IMR-90 (cell line): ENCODE data around the gene CCKAR. TPM values are rescaled to one million over a fixed set of nuclear protein-coding genes. Genes with fewer than 3 reads are reported as not detected.

Experiments used
- ATAC-seq: fragments of 200-7000 bp; cut with Tn5 transposase; 2 replicates; pipeline ENCODE4 v1.9.1; 2020; ENCODE audit warnings: low read depth, mild to moderate bottlenecking, moderate library complexity
- BruUV-seq: library from RNA; stranded (reverse); fragments of 400-500 nt; replicated peaks from 2 replicates; lab custom pipeline; 2021; lab: Mats Ljungman, UMichigan
- CTCF ChIA-PET: fragments of 300-600 bp; formaldehyde crosslinking; extraction: SDS; loops from one replicate; lab custom pipeline; 2021; ENCODE audit warnings: antibody characterized with exemption; lab: Yijun Ruan, JAX
- POLR2A ChIA-PET: fragments of 300-600 bp; sonication (Branson Sonifier 250); formaldehyde crosslinking; loops from one replicate; lab custom pipeline; 2022; ENCODE audit warnings: antibody characterized with exemption; ENCODE audit not compliant: unreplicated experiment; lab: Charles Lee
- DNase-seq: peaks from one replicate; pipeline ENCODE4 v3.0.0; 2013
- H2AFZ ChIP-seq: replicated peaks from 2 replicates; pipeline ENCODE3; 2013; ENCODE audit warnings: low read length, mild to moderate bottlenecking; ENCODE audit not compliant: poor library complexity
- H2AK5ac ChIP-seq: 2 replicates; pipeline ENCODE4 v1.6.1; 2013; ENCODE audit warnings: low read depth, low read length, inconsistent platforms
- H2AK9ac ChIP-seq: replicated peaks from 2 replicates; pipeline ENCODE3; 2013; ENCODE audit warnings: mild to moderate bottlenecking, low read depth, low read length, moderate library complexity; ENCODE audit not compliant: poor library complexity
- H2BK120ac ChIP-seq: 2 replicates; pipeline ENCODE4 v1.6.1; 2013; ENCODE audit warnings: low read depth, low read length, inconsistent platforms
- H2BK15ac ChIP-seq: 3 replicates; pipeline ENCODE4 v1.6.1; 2013; ENCODE audit warnings: low read depth, low read length, inconsistent platforms
- H2BK20ac ChIP-seq: 2 replicates; pipeline ENCODE4 v1.6.1; 2013; ENCODE audit warnings: low read depth, mild to moderate bottlenecking, inconsistent platforms, low read length, moderate library complexity
- H2BK5ac ChIP-seq: 2 replicates; pipeline ENCODE4 v1.6.1; 2013; ENCODE audit warnings: mild to moderate bottlenecking, low read depth, low read length, inconsistent platforms; ENCODE audit not compliant: poor library complexity, severe bottlenecking
- H3K14ac ChIP-seq: replicated peaks from 2 replicates; pipeline ENCODE4 v1.6.1; 2013; ENCODE audit warnings: low read depth, low read length, inconsistent platforms
- H3K18ac ChIP-seq: 2 replicates; pipeline ENCODE4 v1.6.1; 2013; ENCODE audit warnings: low read depth, low read length, control low read depth
- H3K23ac ChIP-seq: 2 replicates; pipeline ENCODE4 v1.6.1; 2013; ENCODE audit warnings: low read depth, low read length, inconsistent platforms
- H3K27ac ChIP-seq: 2 replicates; pipeline ENCODE4 v1.5.1; 2013; ENCODE audit warnings: mild to moderate bottlenecking, control low read depth, low read length; ENCODE audit not compliant: insufficient read depth
- H3K27me3 ChIP-seq: 2 replicates; pipeline ENCODE4 v1.6.1; 2013; ENCODE audit warnings: low read length; ENCODE audit not compliant: control insufficient read depth, insufficient read depth
- H3K36me3 ChIP-seq: 2 replicates; pipeline ENCODE4 v1.6.1; 2013; ENCODE audit warnings: low read length, mixed read lengths; ENCODE audit not compliant: control insufficient read depth, insufficient read depth
- H3K4ac ChIP-seq: 2 replicates; pipeline ENCODE4 v1.6.1; 2013; ENCODE audit warnings: low read depth, low read length, inconsistent platforms
- H3K4me1 ChIP-seq: 2 replicates; pipeline ENCODE4 v1.6.1; 2013; ENCODE audit warnings: low read length, mixed read lengths; ENCODE audit not compliant: control insufficient read depth, insufficient read depth
- H3K4me2 ChIP-seq: 2 replicates; pipeline ENCODE4 v1.6.1; 2013; ENCODE audit warnings: low read depth, mild to moderate bottlenecking, control low read depth, low read length, moderate library complexity
- H3K4me3 ChIP-seq: 2 replicates; pipeline ENCODE4 v1.5.1; 2013; ENCODE audit warnings: low read depth, mild to moderate bottlenecking, control low read depth, low read length, moderate library complexity; ENCODE audit not compliant: insufficient read depth
- H3K56ac ChIP-seq: 2 replicates; pipeline ENCODE4 v1.6.1; 2013; ENCODE audit warnings: low read length, inconsistent platforms; ENCODE audit not compliant: insufficient read depth; ENCODE audit errors: extremely low read depth
- H3K79me1 ChIP-seq, 2 experiments: 2 replicates each; pipeline ENCODE4 v1.6.1; 2013; ENCODE audit warnings: low read length in 2 of 2, inconsistent platforms in 1 of 2, low read depth in 1 of 2
- H3K9ac ChIP-seq: 2 replicates; pipeline ENCODE4 v1.6.1; 2013; ENCODE audit warnings: low read depth, low read length, control low read depth
- H3K9me1 ChIP-seq: 2 replicates; pipeline ENCODE4 v1.6.1; 2013; ENCODE audit warnings: low read length, inconsistent platforms; ENCODE audit not compliant: insufficient read depth
- H3K9me3 ChIP-seq: 2 replicates; pipeline ENCODE4 v1.6.1; 2013; ENCODE audit warnings: low read length; ENCODE audit not compliant: control insufficient read depth, insufficient read depth
- H4K20me1 ChIP-seq: 2 replicates; pipeline ENCODE4 v1.6.1; 2013; ENCODE audit warnings: low read length, inconsistent platforms; ENCODE audit not compliant: insufficient read depth
- H4K5ac ChIP-seq: 2 replicates; pipeline ENCODE4 v1.6.1; 2013; ENCODE audit warnings: mild to moderate bottlenecking, low read depth, low read length, control low read depth
- H4K8ac ChIP-seq, 2 experiments: 2 replicates each; pipeline ENCODE4 v1.6.1; 2013; ENCODE audit warnings: low read depth in 2 of 2, low read length in 2 of 2, control low read depth in 1 of 2, inconsistent platforms in 1 of 2
- H4K91ac ChIP-seq: 2 replicates; pipeline ENCODE4 v1.6.1; 2013; ENCODE audit warnings: low read depth, low read length, inconsistent platforms; ENCODE audit not compliant: insufficient read depth
- CEBPB ChIP-seq: IDR thresholded peaks from 2 replicates; pipeline ENCODE4 v1.6.1; 2012; ENCODE audit warnings: low read depth, low read length, improper control_type of control experiment
- CTCF ChIP-seq: conservative IDR thresholded peaks from 2 replicates; pipeline ENCODE4 v1.5.1; 2012; ENCODE audit warnings: mild to moderate bottlenecking, low read depth, low read length, improper control_type of control experiment
- FOS ChIP-seq: fragments of 150-350 bp; IDR thresholded peaks from 2 replicates; pipeline ENCODE4 v1.6.1; 2016; ENCODE audit warnings: low read depth, low read length
- MAFK ChIP-seq: IDR thresholded peaks from 2 replicates; pipeline ENCODE4 v1.6.1; 2012; ENCODE audit warnings: low read depth, low read length, improper control_type of control experiment
- MAZ ChIP-seq: IDR thresholded peaks from 2 replicates; pipeline ENCODE4 v1.6.1; 2012; ENCODE audit warnings: low read depth, mild to moderate bottlenecking, low read length, improper control_type of control experiment, moderate library complexity, borderline replicate concordance
- NFE2L2 ChIP-seq: fragments of 150-350 bp; IDR thresholded peaks from 2 replicates; pipeline ENCODE4 v1.6.1; 2016; ENCODE audit warnings: low read depth, mild to moderate bottlenecking, low read length
- POLR2A ChIP-seq: IDR thresholded peaks from 2 replicates; pipeline ENCODE4 v1.6.1; 2012; ENCODE audit warnings: mild to moderate bottlenecking, low read depth, low read length
- RAD21 ChIP-seq: IDR thresholded peaks from 2 replicates; pipeline ENCODE4 v1.6.1; 2012; ENCODE audit warnings: low read length, improper control_type of control experiment
- RCOR1 ChIP-seq: IDR thresholded peaks from 2 replicates; pipeline ENCODE4 v1.6.1; 2012; ENCODE audit warnings: mild to moderate bottlenecking, low read length, improper control_type of control experiment; ENCODE audit not compliant: insufficient replicate concordance
- RFX5 ChIP-seq: IDR thresholded peaks from 2 replicates; pipeline ENCODE4 v1.8.0; 2012; ENCODE audit warnings: low read depth, mild to moderate bottlenecking, low read length, moderate library complexity
- SMC3 ChIP-seq: fragments of 150-350 bp; IDR thresholded peaks from 2 replicates; pipeline ENCODE4 v1.6.1; 2016; ENCODE audit warnings: low read depth, mild to moderate bottlenecking, antibody characterized with exemption, low read length, moderate library complexity
- USF2 ChIP-seq: fragments of 150-350 bp; IDR thresholded peaks from 2 replicates; pipeline ENCODE4 v1.6.1; 2017; ENCODE audit warnings: mild to moderate bottlenecking, antibody characterized with exemption, low read length, low read depth
- WGBS, 2 experiments: methylation state at CpG; one replicate each; pipeline versions ENCODE4 v1.1.5 to v1.1.7; 2013; ENCODE audit warnings: missing lambda C conversion rate in 2 of 2; ENCODE audit not compliant: insufficient read length in 1 of 2; ENCODE audit errors: extremely low coverage in 2 of 2; 5-methylcytosine and 5-hydroxymethylcytosine counted together
- dilution Hi-C: fragments of 300-500 bp; cut with HindIII; formaldehyde crosslinking; loops from one replicate; pipeline ENCODE4 v1.14.3; 2018; ENCODE audit warnings: low sequenced_read_pairs; ENCODE audit not compliant: unreplicated experiment
- in situ Hi-C: fragments of 300-500 bp; cut with MboI; formaldehyde crosslinking; loops from 3 replicates; pipeline ENCODE4 v1.14.3; 2019; ENCODE audit warnings: low sequenced_read_pairs, inconsistent platforms, mixed read lengths
- intact Hi-C: fragments of 100-400 bp; cut with micrococcal nuclease; formaldehyde crosslinking; loops from 2 replicates; pipeline ENCODE4 v1.10.0; 2022
- polyA plus RNA-seq, 3 experiments: library from polyadenylated mRNA; depleted of rRNA; stranded (reverse); fragments of >200 nt; gene quantifications; 2 replicates each; pipeline ENCODE4 v1.2.3, GENCODE V29; 2012; ENCODE audit warnings: low replicate concordance in 1 of 3
- total RNA-seq: library from RNA; depleted of rRNA; stranded (reverse); fragments of >200 nt; gene quantifications from 2 replicates; pipeline ENCODE4 v1.2.3, GENCODE V29; 2012

Gene CCKAR
- total and polyA plus RNA-seq, 2 of the 4 experiments (the other 2 are of a cell fraction), result not detected

- no peak overlapping the region for H3K18ac ChIP-seq
- CTCF ChIA-PET, result no interaction called here
- no peak for DNase-seq
- in situ Hi-C loops, result loop anchor here (25.0 kb wide), 1 partner anchor 546 kb away; no protein-coding TSS in a partner anchor
- H4K8ac ChIP-seq, result no peak overlapping the region
- no peak overlapping the region for H3K4ac ChIP-seq
- H3K14ac ChIP-seq, result no peak overlapping the region
- H3K4me3 ChIP-seq, result no peak overlapping the region
- peaks cover 3% of the 10 kb centered on the region; the same call in 1 of the 2 replicates for H3K4me1 ChIP-seq
- TF ChIP-seq CEBPB (no peak), NFE2L2 (no peak), FOS (no peak), CTCF (no peak), RCOR1 (no peak), MAFK (no peak), RAD21 (no peak), RFX5 (no peak), MAZ (no peak), USF2 (no peak), SMC3 (no peak), POLR2A (no peak)
- H3K4me2 ChIP-seq, result no peak overlapping the region
- ATAC-seq, result no peak
- POLR2A ChIA-PET, result no interaction called here
- intact Hi-C loops, result no loop called here
- H4K5ac ChIP-seq, result no peak overlapping the region
- dilution Hi-C loops, result no loop called here
- peaks cover 8% of the 10 kb centered on the region for H3K9me3 ChIP-seq
- BruUV-seq, result no TSS peak
- H2AFZ ChIP-seq, result no peak overlapping the region
- no peaks in the 10 kb centered on the region for H4K20me1 ChIP-seq
- no peak overlapping the region for H3K27ac ChIP-seq
- no peak overlapping the region for H4K91ac ChIP-seq
- H2AK9ac ChIP-seq, result no peak overlapping the region
- H2BK120ac ChIP-seq, result no peak overlapping the region
- no peak overlapping the region for H3K9ac ChIP-seq
- H3K27me3 ChIP-seq, result no peaks in the 10 kb centered on the region
- WGBS, 2 experiments, result 20% methylated on average over 1 of the region's 10 CpGs; no CpG with 5 or more reads in 1 of the 2 experiments
- no peaks in the 10 kb centered on the region for H3K36me3 ChIP-seq
- H3K79me1 ChIP-seq, result no peaks in the 10 kb centered on the region
- H3K56ac ChIP-seq, result no peak overlapping the region
- H2AK5ac ChIP-seq, result no peak overlapping the region
- H2BK20ac ChIP-seq, result no peak overlapping the region
- H2BK5ac ChIP-seq, result no peak overlapping the region
- no peak overlapping the region for H2BK15ac ChIP-seq
- H3K23ac ChIP-seq, result no peak overlapping the region
- no peaks in the 10 kb centered on the region for H3K9me1 ChIP-seq
Measured at GRCh38 chr4:26466578-26467270, 23.6 kb downstream of the CCKAR start.
